ENCODE results near the gene SBK1. TPM values are rescaled to one million over a fixed set of nuclear protein-coding genes. Genes with fewer than 3 reads are reported as not detected.
"Not testable (repeated sequence)": the region's sequence is repeated elsewhere in the genome, so short reads cannot be mapped to it uniquely, and the experiment has no call there.

Gene SBK1
- total RNA-seq, 1 donor from 2014 or later: under 0.01 TPM

- DNase-seq: no peak
These were observed 18.5 kb downstream of the SBK1 start for GRCh38 chr16:28310796-28311195.

GRCh38 chr16:28311413-28311812, 19.1 kb downstream of the SBK1 start:
- no peak for DNase-seq

- DNase-seq: no peak
These were observed 19.6 kb downstream of the SBK1 start for GRCh38 chr16:28311913-28312312.

GRCh38 chr16:28312327-28312726, 20.0 kb downstream of the SBK1 start:
- no peak for DNase-seq

- no peak for DNase-seq
These were observed 21.3 kb downstream of the SBK1 start for GRCh38 chr16:28313587-28313986.

GRCh38 chr16:28316054-28316453, 23.7 kb downstream of the SBK1 start:
- no peak for DNase-seq

GRCh38 chr16:28317040-28317880, 24.9 kb downstream of the SBK1 start:
- peak; percentile 68 for DNase-seq

GRCh38 chr16:28318042-28318744, 25.9 kb downstream of the SBK1 start:
- DNase-seq: no peak

- DNase-seq: no peak
These were observed 27.2 kb downstream of the SBK1 start for GRCh38 chr16:28319476-28320022.

- no peak for DNase-seq
These were observed 27.8 kb downstream of the SBK1 start for GRCh38 chr16:28320023-28320561.

- no peak for DNase-seq
These were observed 28.4 kb downstream of the SBK1 start for GRCh38 chr16:28320741-28321140.

- peak; percentile 58 for DNase-seq
These were observed 29.5 kb downstream of the SBK1 start for GRCh38 chr16:28321700-28322411.

- no peak for DNase-seq
These were observed 32.0 kb downstream of the SBK1 start for GRCh38 chr16:28324235-28324886.

- no peak for DNase-seq
These were observed 32.6 kb downstream of the SBK1 start for GRCh38 chr16:28324887-28325279.

GRCh38 chr16:28326881-28327610, 34.7 kb downstream of the SBK1 start:
- peak; percentile 74 for DNase-seq

- not testable (repeated sequence) for DNase-seq
These were observed 37.9 kb downstream of the SBK1 start for GRCh38 chr16:28330232-28330631.

GRCh38 chr16:28330981-28331380, 38.7 kb downstream of the SBK1 start:
- not testable (repeated sequence) for DNase-seq

- DNase-seq: not testable (repeated sequence)
These were observed 40.3 kb downstream of the SBK1 start for GRCh38 chr16:28332632-28333031.

GRCh38 chr16:28335678-28336077, 43.4 kb downstream of the SBK1 start:
- not testable (repeated sequence) for DNase-seq

GRCh38 chr16:28336940-28337710, 44.8 kb downstream of the SBK1 start:
- DNase-seq: not testable (repeated sequence)

GRCh38 chr16:28338230-28338629, 45.9 kb downstream of the SBK1 start:
- not testable (repeated sequence) for DNase-seq
